ENCODE results near the gene ABL2.

DNA sequence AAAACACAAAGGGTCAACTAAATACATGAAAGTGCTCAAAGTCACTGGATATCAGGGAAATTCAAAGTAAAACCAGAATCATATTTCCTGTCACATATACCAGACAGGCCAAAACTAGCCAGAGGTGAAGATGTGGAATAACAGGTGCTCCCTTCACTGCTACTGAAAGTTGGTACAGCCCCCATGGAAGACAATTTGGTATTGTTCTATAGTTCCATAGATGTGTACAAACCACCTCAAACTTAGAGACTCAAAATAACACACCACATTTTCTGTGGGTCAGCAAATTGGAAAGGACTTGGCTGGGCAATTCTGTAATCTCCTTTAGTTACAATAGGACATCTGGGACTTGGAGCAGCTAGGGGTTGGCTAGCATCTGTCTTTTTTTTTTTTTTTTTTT, 39.6 kb upstream of the ABL2 start:
- no peak for TF ChIP-seq EZH2 (IDR thresholded peaks at IDR 0.05; ENCODE audit: borderline replicate concordance, low read length)
- TF ChIP-seq CTCF (conservative IDR thresholded peaks at IDR 0.05 in 1 of 2, IDR thresholded peaks at IDR 0.05 in 1 of 2; ENCODE audit: extremely low read depth in 1 of 2, insufficient read depth in 1 of 2, low read depth in 1 of 2, low read length in 2 of 2) = no peak

Data from mammary epithelial cell (primary cell).